ENCODE data around the gene RIN3. TPM values are rescaled to one million over a fixed set of nuclear protein-coding genes. Genes with fewer than 3 reads are reported as not detected.

Gene RIN3
- total RNA-seq, 1 experiment from 2014 or later: 2.4 TPM

GRCh38 chr14:92701826-92702225 is 188.2 kb downstream of the RIN3 start:
- TF ChIP-seq EZH2 (IDR thresholded peaks at IDR 0.05; ENCODE audit: borderline replicate concordance, low read depth, low read length, poor library complexity, severe bottlenecking): no peak
- no peak for TF ChIP-seq CTCF (conservative IDR thresholded peaks at IDR 0.05; ENCODE audit: low read depth, low read length)
- Histone ChIP-seq H3K4me1 (ENCODE audit: insufficient read depth, low read length, poor library complexity, severe bottlenecking) (no peaks in the 10 kb centered on the region), H3K27me3 (replicated peaks; ENCODE audit: insufficient read depth, low read depth, low read length, poor library complexity) (no peaks in the 10 kb centered on the region), H3K9me3 (ENCODE audit: low read depth, low read length, poor library complexity, severe bottlenecking) (no peaks in the 10 kb centered on the region), H3K36me3 (ENCODE audit: insufficient read depth, low read length, poor library complexity, severe bottlenecking) (no peaks in the 10 kb centered on the region), H3K27ac (ENCODE audit: low read depth, low read length, poor library complexity, severe bottlenecking) (no peak overlapping the region), H3K4me3 (ENCODE audit: low read depth, low read length, poor library complexity, severe bottlenecking) (no peak overlapping the region)
- ChIA-PET CTCF (no interaction called here), POLR2A (ENCODE audit: low non-redundant PET) (no interaction called here)
- no peak for DNase-seq (ENCODE audit: low spot score)
- intact Hi-C loops (cut with micrococcal nuclease; ENCODE audit: unreplicated experiment): no loop called here
- BruUV-seq (replicated peaks): no TSS peak

GRCh38 chr14:92702441-92702918 is 188.9 kb downstream of the RIN3 start:
- H3K4me3 ChIP-seq (ENCODE audit: low read depth, low read length, poor library complexity, severe bottlenecking): no peak overlapping the region
- no peaks in the 10 kb centered on the region for H3K27me3 ChIP-seq (replicated peaks; ENCODE audit: insufficient read depth, low read depth, low read length, poor library complexity)
- no peaks in the 10 kb centered on the region for H3K36me3 ChIP-seq (ENCODE audit: insufficient read depth, low read length, poor library complexity, severe bottlenecking)
- CTCF ChIA-PET: interaction anchor here (0.7 kb wide), 1 partner anchor 80 kb away, joined by 3 read pairs; no protein-coding TSS in a partner anchor
- BruUV-seq (replicated peaks): no TSS peak
- POLR2A ChIA-PET (ENCODE audit: low non-redundant PET): no interaction called here
- TF ChIP-seq EZH2 (IDR thresholded peaks at IDR 0.05; ENCODE audit: borderline replicate concordance, low read depth, low read length, poor library complexity, severe bottlenecking): no peak
- TF ChIP-seq CTCF (conservative IDR thresholded peaks at IDR 0.05; ENCODE audit: low read depth, low read length): no peak
- intact Hi-C loops (cut with micrococcal nuclease; ENCODE audit: unreplicated experiment): no loop called here
- no peak for DNase-seq (ENCODE audit: low spot score)
- no peak overlapping the region for H3K27ac ChIP-seq (ENCODE audit: low read depth, low read length, poor library complexity, severe bottlenecking)
- H3K9me3 ChIP-seq (ENCODE audit: low read depth, low read length, poor library complexity, severe bottlenecking): no peaks in the 10 kb centered on the region
- H3K4me1 ChIP-seq (ENCODE audit: insufficient read depth, low read length, poor library complexity, severe bottlenecking): no peaks in the 10 kb centered on the region

- TF ChIP-seq EZH2 (IDR thresholded peaks at IDR 0.05; ENCODE audit: borderline replicate concordance, low read depth, low read length, poor library complexity, severe bottlenecking) (no peak), CTCF (conservative IDR thresholded peaks at IDR 0.05; ENCODE audit: low read depth, low read length) (no peak)
- no TSS peak for BruUV-seq (replicated peaks)
- DNase-seq (ENCODE audit: low spot score): no peak
- H3K27me3 ChIP-seq (replicated peaks; ENCODE audit: insufficient read depth, low read depth, low read length, poor library complexity): no peaks in the 10 kb centered on the region
- intact Hi-C loops (cut with micrococcal nuclease; ENCODE audit: unreplicated experiment): no loop called here
- H3K36me3 ChIP-seq (ENCODE audit: insufficient read depth, low read length, poor library complexity, severe bottlenecking): no peaks in the 10 kb centered on the region
- no peak overlapping the region for H3K4me3 ChIP-seq (ENCODE audit: low read depth, low read length, poor library complexity, severe bottlenecking)
- CTCF ChIA-PET: no interaction called here
- no peaks in the 10 kb centered on the region for H3K9me3 ChIP-seq (ENCODE audit: low read depth, low read length, poor library complexity, severe bottlenecking)
- H3K4me1 ChIP-seq (ENCODE audit: insufficient read depth, low read length, poor library complexity, severe bottlenecking): no peaks in the 10 kb centered on the region
- H3K27ac ChIP-seq (ENCODE audit: low read depth, low read length, poor library complexity, severe bottlenecking): no peak overlapping the region
- POLR2A ChIA-PET (ENCODE audit: low non-redundant PET): no interaction called here
Observed at GRCh38 chr14:92703516-92703915, 189.9 kb downstream of the RIN3 start.
